IMR-90 (cell line): ENCODE data around the gene CPXM1. TPM values are rescaled to one million over a fixed set of nuclear protein-coding genes. Genes with fewer than 3 reads are reported as not detected.

Source experiments
- ATAC-seq: fragments of 200-7000 bp; cut with Tn5 transposase; 2 replicates; pipeline ENCODE4 v1.9.1; 2020; ENCODE audit warnings: low read depth, mild to moderate bottlenecking, moderate library complexity
- BruUV-seq: library from RNA; stranded (reverse); fragments of 400-500 nt; replicated peaks from 2 replicates; lab custom pipeline; 2021; lab: Mats Ljungman, UMichigan
- CTCF ChIA-PET: fragments of 300-600 bp; formaldehyde crosslinking; extraction: SDS; loops from one replicate; lab custom pipeline; 2021; ENCODE audit warnings: antibody characterized with exemption; lab: Yijun Ruan, JAX
- POLR2A ChIA-PET: fragments of 300-600 bp; sonication (Branson Sonifier 250); formaldehyde crosslinking; loops from one replicate; lab custom pipeline; 2022; ENCODE audit warnings: antibody characterized with exemption; ENCODE audit not compliant: unreplicated experiment; lab: Charles Lee
- DNase-seq: peaks from one replicate; pipeline ENCODE4 v3.0.0; 2013
- H2AFZ ChIP-seq: replicated peaks from 2 replicates; pipeline ENCODE3; 2013; ENCODE audit warnings: low read length, mild to moderate bottlenecking; ENCODE audit not compliant: poor library complexity
- H2AK5ac ChIP-seq: 2 replicates; pipeline ENCODE4 v1.6.1; 2013; ENCODE audit warnings: low read depth, low read length, inconsistent platforms
- H2AK9ac ChIP-seq: replicated peaks from 2 replicates; pipeline ENCODE3; 2013; ENCODE audit warnings: mild to moderate bottlenecking, low read depth, low read length, moderate library complexity; ENCODE audit not compliant: poor library complexity
- H2BK120ac ChIP-seq: 2 replicates; pipeline ENCODE4 v1.6.1; 2013; ENCODE audit warnings: low read depth, low read length, inconsistent platforms
- H2BK15ac ChIP-seq: 3 replicates; pipeline ENCODE4 v1.6.1; 2013; ENCODE audit warnings: low read depth, low read length, inconsistent platforms
- H2BK20ac ChIP-seq: 2 replicates; pipeline ENCODE4 v1.6.1; 2013; ENCODE audit warnings: low read depth, mild to moderate bottlenecking, inconsistent platforms, low read length, moderate library complexity
- H2BK5ac ChIP-seq: 2 replicates; pipeline ENCODE4 v1.6.1; 2013; ENCODE audit warnings: mild to moderate bottlenecking, low read depth, low read length, inconsistent platforms; ENCODE audit not compliant: poor library complexity, severe bottlenecking
- H3K14ac ChIP-seq: replicated peaks from 2 replicates; pipeline ENCODE4 v1.6.1; 2013; ENCODE audit warnings: low read depth, low read length, inconsistent platforms
- H3K18ac ChIP-seq: 2 replicates; pipeline ENCODE4 v1.6.1; 2013; ENCODE audit warnings: low read depth, low read length, control low read depth
- H3K23ac ChIP-seq: 2 replicates; pipeline ENCODE4 v1.6.1; 2013; ENCODE audit warnings: low read depth, low read length, inconsistent platforms
- H3K27ac ChIP-seq: 2 replicates; pipeline ENCODE4 v1.5.1; 2013; ENCODE audit warnings: mild to moderate bottlenecking, control low read depth, low read length; ENCODE audit not compliant: insufficient read depth
- H3K27me3 ChIP-seq: 2 replicates; pipeline ENCODE4 v1.6.1; 2013; ENCODE audit warnings: low read length; ENCODE audit not compliant: control insufficient read depth, insufficient read depth
- H3K36me3 ChIP-seq: 2 replicates; pipeline ENCODE4 v1.6.1; 2013; ENCODE audit warnings: low read length, mixed read lengths; ENCODE audit not compliant: control insufficient read depth, insufficient read depth
- H3K4ac ChIP-seq: 2 replicates; pipeline ENCODE4 v1.6.1; 2013; ENCODE audit warnings: low read depth, low read length, inconsistent platforms
- H3K4me1 ChIP-seq: 2 replicates; pipeline ENCODE4 v1.6.1; 2013; ENCODE audit warnings: low read length, mixed read lengths; ENCODE audit not compliant: control insufficient read depth, insufficient read depth
- H3K4me2 ChIP-seq: 2 replicates; pipeline ENCODE4 v1.6.1; 2013; ENCODE audit warnings: low read depth, mild to moderate bottlenecking, control low read depth, low read length, moderate library complexity
- H3K4me3 ChIP-seq: 2 replicates; pipeline ENCODE4 v1.5.1; 2013; ENCODE audit warnings: low read depth, mild to moderate bottlenecking, control low read depth, low read length, moderate library complexity; ENCODE audit not compliant: insufficient read depth
- H3K56ac ChIP-seq: 2 replicates; pipeline ENCODE4 v1.6.1; 2013; ENCODE audit warnings: low read length, inconsistent platforms; ENCODE audit not compliant: insufficient read depth; ENCODE audit errors: extremely low read depth
- H3K79me1 ChIP-seq, 2 experiments: 2 replicates each; pipeline ENCODE4 v1.6.1; 2013; ENCODE audit warnings: low read length in 2 of 2, inconsistent platforms in 1 of 2, low read depth in 1 of 2
- H3K9ac ChIP-seq: 2 replicates; pipeline ENCODE4 v1.6.1; 2013; ENCODE audit warnings: low read depth, low read length, control low read depth
- H3K9me1 ChIP-seq: 2 replicates; pipeline ENCODE4 v1.6.1; 2013; ENCODE audit warnings: low read length, inconsistent platforms; ENCODE audit not compliant: insufficient read depth
- H3K9me3 ChIP-seq: 2 replicates; pipeline ENCODE4 v1.6.1; 2013; ENCODE audit warnings: low read length; ENCODE audit not compliant: control insufficient read depth, insufficient read depth
- H4K20me1 ChIP-seq: 2 replicates; pipeline ENCODE4 v1.6.1; 2013; ENCODE audit warnings: low read length, inconsistent platforms; ENCODE audit not compliant: insufficient read depth
- H4K5ac ChIP-seq: 2 replicates; pipeline ENCODE4 v1.6.1; 2013; ENCODE audit warnings: mild to moderate bottlenecking, low read depth, low read length, control low read depth
- H4K8ac ChIP-seq, 2 experiments: 2 replicates each; pipeline ENCODE4 v1.6.1; 2013; ENCODE audit warnings: low read depth in 2 of 2, low read length in 2 of 2, control low read depth in 1 of 2, inconsistent platforms in 1 of 2
- H4K91ac ChIP-seq: 2 replicates; pipeline ENCODE4 v1.6.1; 2013; ENCODE audit warnings: low read depth, low read length, inconsistent platforms; ENCODE audit not compliant: insufficient read depth
- BHLHE40 ChIP-seq: fragments of 150-350 bp; IDR thresholded peaks from 2 replicates; pipeline ENCODE4 v1.6.1; 2016; ENCODE audit warnings: mild to moderate bottlenecking, low read depth, low read length
- CEBPB ChIP-seq: IDR thresholded peaks from 2 replicates; pipeline ENCODE4 v1.6.1; 2012; ENCODE audit warnings: low read depth, low read length, improper control_type of control experiment
- CHD1 ChIP-seq: IDR thresholded peaks from 2 replicates; pipeline ENCODE4 v1.6.1; 2012; ENCODE audit warnings: low read depth, low read length, improper control_type of control experiment
- CTCF ChIP-seq: conservative IDR thresholded peaks from 2 replicates; pipeline ENCODE4 v1.5.1; 2012; ENCODE audit warnings: mild to moderate bottlenecking, low read depth, low read length, improper control_type of control experiment
- FOS ChIP-seq: fragments of 150-350 bp; IDR thresholded peaks from 2 replicates; pipeline ENCODE4 v1.6.1; 2016; ENCODE audit warnings: low read depth, low read length
- MAFK ChIP-seq: IDR thresholded peaks from 2 replicates; pipeline ENCODE4 v1.6.1; 2012; ENCODE audit warnings: low read depth, low read length, improper control_type of control experiment
- MAZ ChIP-seq: IDR thresholded peaks from 2 replicates; pipeline ENCODE4 v1.6.1; 2012; ENCODE audit warnings: low read depth, mild to moderate bottlenecking, low read length, improper control_type of control experiment, moderate library complexity, borderline replicate concordance
- MXI1 ChIP-seq: IDR thresholded peaks from 2 replicates; pipeline ENCODE4 v1.6.1; 2012; ENCODE audit warnings: low read depth, mild to moderate bottlenecking, low read length, moderate library complexity, borderline replicate concordance
- POLR2A ChIP-seq: IDR thresholded peaks from 2 replicates; pipeline ENCODE4 v1.6.1; 2012; ENCODE audit warnings: mild to moderate bottlenecking, low read depth, low read length
- RAD21 ChIP-seq: IDR thresholded peaks from 2 replicates; pipeline ENCODE4 v1.6.1; 2012; ENCODE audit warnings: low read length, improper control_type of control experiment
- RCOR1 ChIP-seq: IDR thresholded peaks from 2 replicates; pipeline ENCODE4 v1.6.1; 2012; ENCODE audit warnings: mild to moderate bottlenecking, low read length, improper control_type of control experiment; ENCODE audit not compliant: insufficient replicate concordance
- RFX5 ChIP-seq: IDR thresholded peaks from 2 replicates; pipeline ENCODE4 v1.8.0; 2012; ENCODE audit warnings: low read depth, mild to moderate bottlenecking, low read length, moderate library complexity
- SMC3 ChIP-seq: fragments of 150-350 bp; IDR thresholded peaks from 2 replicates; pipeline ENCODE4 v1.6.1; 2016; ENCODE audit warnings: low read depth, mild to moderate bottlenecking, antibody characterized with exemption, low read length, moderate library complexity
- USF2 ChIP-seq: fragments of 150-350 bp; IDR thresholded peaks from 2 replicates; pipeline ENCODE4 v1.6.1; 2017; ENCODE audit warnings: mild to moderate bottlenecking, antibody characterized with exemption, low read length, low read depth
- WGBS, 2 experiments: methylation state at CpG; one replicate each; pipeline versions ENCODE4 v1.1.5 to v1.1.7; 2013; ENCODE audit warnings: missing lambda C conversion rate in 2 of 2; ENCODE audit not compliant: insufficient read length in 1 of 2; ENCODE audit errors: extremely low coverage in 2 of 2; 5-methylcytosine and 5-hydroxymethylcytosine counted together
- dilution Hi-C: fragments of 300-500 bp; cut with HindIII; formaldehyde crosslinking; loops from one replicate; pipeline ENCODE4 v1.14.3; 2018; ENCODE audit warnings: low sequenced_read_pairs; ENCODE audit not compliant: unreplicated experiment
- in situ Hi-C: fragments of 300-500 bp; cut with MboI; formaldehyde crosslinking; loops from 3 replicates; pipeline ENCODE4 v1.14.3; 2019; ENCODE audit warnings: low sequenced_read_pairs, inconsistent platforms, mixed read lengths
- intact Hi-C: fragments of 100-400 bp; cut with micrococcal nuclease; formaldehyde crosslinking; loops from 2 replicates; pipeline ENCODE4 v1.10.0; 2022
- polyA plus RNA-seq, 3 experiments: library from polyadenylated mRNA; depleted of rRNA; stranded (reverse); fragments of >200 nt; gene quantifications; 2 replicates each; pipeline ENCODE4 v1.2.3, GENCODE V29; 2012; ENCODE audit warnings: low replicate concordance in 1 of 3
- total RNA-seq: library from RNA; depleted of rRNA; stranded (reverse); fragments of >200 nt; gene quantifications from 2 replicates; pipeline ENCODE4 v1.2.3, GENCODE V29; 2012

Gene CPXM1
- total and polyA plus RNA-seq, 2 of the 4 experiments (the other 2 are of a cell fraction) = 1.1 to 4.6 TPM

- no peak overlapping the region for H2AK9ac ChIP-seq
- CTCF ChIA-PET = no interaction called here
- no peak overlapping the region for H2BK120ac ChIP-seq
- H3K27me3 ChIP-seq = peaks cover 11% of the 10 kb centered on the region
- no peaks in the 10 kb centered on the region for H3K9me1 ChIP-seq
- no peak overlapping the region for H2BK15ac ChIP-seq
- no peak overlapping the region for H3K4ac ChIP-seq
- no peaks in the 10 kb centered on the region for H3K79me1 ChIP-seq
- no peaks in the 10 kb centered on the region for H3K4me1 ChIP-seq
- H2BK20ac ChIP-seq = no peak overlapping the region
- H3K9me3 ChIP-seq = peaks cover 1% of the 10 kb centered on the region; the same call in 1 of the 2 replicates
- no peak for TF ChIP-seq FOS
- no peak for TF ChIP-seq USF2
- no peak for TF ChIP-seq POLR2A
- TF ChIP-seq RFX5 = no peak
- no peak for TF ChIP-seq MAFK
- TF ChIP-seq RCOR1 = no peak
- TF ChIP-seq SMC3 = no peak
- no peak for TF ChIP-seq CEBPB
- no peak for TF ChIP-seq MXI1
- TF ChIP-seq CTCF = no peak
- TF ChIP-seq BHLHE40 = no peak
- TF ChIP-seq CHD1 = no peak
- TF ChIP-seq MAZ = no peak
- no peak for TF ChIP-seq RAD21
- no peak overlapping the region for H3K14ac ChIP-seq
- H3K18ac ChIP-seq = no peak overlapping the region
- no CpG with 5 or more reads among the region's 3 CpGs for WGBS, 2 experiments
- no peak overlapping the region for H4K5ac ChIP-seq
- dilution Hi-C loops = no loop called here
- no peak overlapping the region for H4K8ac ChIP-seq
- no peak overlapping the region for H3K23ac ChIP-seq
- no peak overlapping the region for H2AK5ac ChIP-seq
- no peak overlapping the region for H3K27ac ChIP-seq
- H2BK5ac ChIP-seq = no peak overlapping the region
- no peak overlapping the region for H2AFZ ChIP-seq
- POLR2A ChIA-PET = no interaction called here
- H3K4me2 ChIP-seq = no peak overlapping the region
- intact Hi-C loops = no loop called here
- in situ Hi-C loops = no loop called here
- H4K91ac ChIP-seq = no peak overlapping the region
- no peak overlapping the region for H3K4me3 ChIP-seq
- no peaks in the 10 kb centered on the region for H4K20me1 ChIP-seq
- no TSS peak for BruUV-seq
- no peak for DNase-seq
- no peak overlapping the region for H3K9ac ChIP-seq
- H3K56ac ChIP-seq = no peak overlapping the region
- no peak for ATAC-seq
- H3K36me3 ChIP-seq = no peaks in the 10 kb centered on the region
Measured at GRCh38 chr20:2780948-2781347, 19.5 kb downstream of the CPXM1 start.
